Amniotic epithelial cell (primary cell): Measurements from ENCODE around the gene METRN.
"Not testable (repeated sequence)": the region's sequence is repeated elsewhere in the genome, so short reads cannot be mapped to it uniquely, and the experiment has no call there.

ENCODE experiments used
- DNase-seq: peaks from one replicate; pipeline ENCODE4 v3.0.0-alpha.2; 2010; ENCODE audit warnings: low read depth

The METRN gene

DNA sequence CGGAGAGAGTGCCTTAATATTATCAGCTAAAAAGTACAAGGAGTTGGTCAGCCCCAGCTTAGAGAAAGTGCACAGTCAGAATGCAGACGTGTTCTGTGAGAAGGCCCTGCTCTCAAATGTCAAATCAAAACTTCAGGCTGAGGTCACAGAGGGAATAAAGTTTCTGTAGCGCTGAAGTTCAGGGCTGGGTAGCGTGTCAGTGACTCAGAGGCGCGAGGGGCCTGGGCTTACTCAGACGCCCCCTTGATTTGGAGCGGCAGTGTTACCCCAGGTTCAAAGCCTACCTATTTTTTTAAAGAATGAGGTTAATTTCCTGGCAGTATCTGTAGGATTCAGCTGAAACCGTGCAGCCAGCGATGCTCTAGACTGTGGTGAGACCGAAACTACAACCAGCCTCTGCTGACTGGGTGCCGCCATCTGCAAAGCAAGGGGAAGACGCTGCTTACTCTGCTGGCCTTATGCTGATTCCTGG is 21.1 kb downstream of the METRN start:
- DNase-seq: no peak

- no peak for DNase-seq
These were observed 22.1 kb downstream of the METRN start for GRCh38 chr16:736936-737481.

DNA sequence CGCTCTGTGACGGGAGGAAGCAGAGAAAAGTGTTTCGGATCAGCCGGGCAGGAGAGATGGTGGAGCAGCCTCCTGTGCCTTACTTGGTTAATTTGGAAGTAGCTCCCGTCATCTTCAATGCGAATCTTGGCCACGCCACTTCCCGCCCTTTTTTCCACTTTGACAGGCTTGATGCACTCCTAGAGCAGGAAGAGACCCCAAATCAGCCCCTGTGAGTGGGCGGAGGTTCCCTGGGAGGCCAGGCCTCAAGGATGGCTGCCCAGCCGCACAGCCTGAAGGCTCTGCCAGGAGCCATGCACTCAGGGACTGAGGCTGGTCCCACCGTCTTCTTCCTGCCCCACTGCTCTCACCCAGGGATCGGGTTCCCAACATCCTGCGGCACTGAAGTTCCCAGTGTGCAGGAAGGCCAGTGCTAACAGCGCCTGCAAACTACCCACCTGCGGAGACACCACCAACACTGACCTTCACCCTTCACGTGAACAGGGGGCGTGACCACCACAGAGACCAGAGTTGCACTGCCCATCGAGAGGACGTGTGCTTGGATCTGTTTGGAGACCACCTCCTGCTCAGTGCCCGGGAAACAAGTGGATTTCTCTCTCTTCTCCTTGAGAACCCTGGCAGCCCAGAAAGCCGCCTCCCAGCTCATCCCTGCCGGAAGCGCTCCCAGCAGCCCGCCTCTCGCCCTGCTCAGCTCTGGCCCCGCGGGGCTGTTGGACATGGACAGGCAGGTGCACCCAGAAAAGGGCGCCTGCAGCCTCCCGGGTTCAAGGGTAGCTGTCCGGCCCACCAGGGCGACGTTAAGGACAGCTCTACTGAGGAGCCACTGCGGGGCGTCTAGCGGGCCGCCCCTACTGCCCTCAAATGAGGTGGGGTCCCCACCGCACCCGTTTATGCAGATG is 24.9 kb downstream of the METRN start:
- DNase-seq: no peak

GRCh38 chr16:740459-740763 is 25.5 kb downstream of the METRN start:
- DNase-seq: no peak

- peak; percentile 86 for DNase-seq
These were observed 26.0 kb downstream of the METRN start, which contains the start of gene CIAO3 for GRCh38 chr16:740764-741505. Gene CIAO3, minus strand, starts transcription at chr16:740997. Its CDS starts 12 bp downstream, at chr16:740985.

- no peak for DNase-seq
These were observed 27.2 kb downstream of the METRN start for GRCh38 chr16:741986-742629.

- DNase-seq: not testable (repeated sequence)
These were observed 28.0 kb downstream of the METRN start for GRCh38 chr16:742894-743293.

- DNase-seq: no peak
These were observed 29.0 kb downstream of the METRN start for GRCh38 chr16:743794-744500.

- DNase-seq: no peak
These were observed 30.8 kb downstream of the METRN start for GRCh38 chr16:745739-746138.

GRCh38 chr16:746637-747036 is 31.7 kb downstream of the METRN start:
- DNase-seq: no peak

DNA sequence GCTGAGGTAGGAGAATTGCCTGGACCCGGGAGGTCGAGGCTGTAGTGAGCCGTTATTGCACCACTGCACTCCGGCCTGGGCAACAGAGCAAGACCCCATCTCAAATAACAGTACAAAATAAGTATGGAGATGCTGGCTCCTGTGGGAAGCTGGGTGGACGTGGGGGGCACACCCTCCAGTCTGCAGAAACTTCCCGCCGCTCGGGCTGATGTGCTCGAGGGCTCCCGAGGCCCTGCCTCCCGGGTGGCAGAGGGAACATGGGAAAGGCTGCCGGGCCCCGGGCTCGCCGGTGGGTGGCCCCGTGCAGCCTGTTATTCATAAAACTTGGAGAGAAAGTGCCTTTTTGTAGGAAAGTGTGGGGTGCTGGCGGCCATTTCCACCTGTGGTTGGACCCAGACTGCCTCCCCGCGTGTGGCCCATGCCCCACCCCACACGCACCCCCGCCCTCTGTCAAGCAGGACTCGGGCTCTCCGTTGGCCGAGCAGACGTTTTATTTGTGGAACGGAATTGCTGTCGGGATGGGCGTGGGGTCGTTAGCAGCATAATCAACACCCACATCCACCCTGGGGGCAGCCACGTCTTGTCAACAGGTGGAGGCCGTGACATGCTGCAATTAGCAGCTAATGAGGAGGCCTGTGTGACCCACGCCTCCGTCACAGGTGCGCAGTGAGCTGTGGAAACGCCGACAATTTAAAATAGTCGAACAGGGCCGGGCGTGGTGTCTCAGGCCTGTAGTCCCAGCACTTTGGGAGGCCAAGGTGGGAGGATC is 33.2 kb downstream of the METRN start:
- no peak for DNase-seq

GRCh38 chr16:749010-749409 is 34.1 kb downstream of the METRN start:
- DNase-seq: peak; percentile 98

DNA sequence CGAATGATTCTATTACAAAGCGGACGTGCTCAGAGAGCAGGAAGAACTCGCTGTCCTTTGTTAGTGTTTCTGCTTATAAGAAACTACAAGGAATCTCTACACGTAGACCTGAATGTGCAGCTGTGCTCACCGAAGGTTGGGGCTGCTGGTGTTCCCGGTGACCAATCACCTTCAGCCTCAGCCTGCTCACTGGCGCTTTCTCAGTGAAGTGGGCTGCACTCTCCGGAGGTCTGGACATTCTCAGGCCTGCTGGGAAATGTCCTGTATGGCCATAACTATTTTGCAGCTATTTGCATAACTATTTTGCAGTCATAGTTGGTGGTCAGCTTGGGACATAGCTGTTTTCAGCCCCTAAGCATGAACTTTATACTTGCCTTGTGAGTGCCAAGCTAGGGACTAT is 35.6 kb downstream of the METRN start:
- peak; percentile 68 for DNase-seq

DNA sequence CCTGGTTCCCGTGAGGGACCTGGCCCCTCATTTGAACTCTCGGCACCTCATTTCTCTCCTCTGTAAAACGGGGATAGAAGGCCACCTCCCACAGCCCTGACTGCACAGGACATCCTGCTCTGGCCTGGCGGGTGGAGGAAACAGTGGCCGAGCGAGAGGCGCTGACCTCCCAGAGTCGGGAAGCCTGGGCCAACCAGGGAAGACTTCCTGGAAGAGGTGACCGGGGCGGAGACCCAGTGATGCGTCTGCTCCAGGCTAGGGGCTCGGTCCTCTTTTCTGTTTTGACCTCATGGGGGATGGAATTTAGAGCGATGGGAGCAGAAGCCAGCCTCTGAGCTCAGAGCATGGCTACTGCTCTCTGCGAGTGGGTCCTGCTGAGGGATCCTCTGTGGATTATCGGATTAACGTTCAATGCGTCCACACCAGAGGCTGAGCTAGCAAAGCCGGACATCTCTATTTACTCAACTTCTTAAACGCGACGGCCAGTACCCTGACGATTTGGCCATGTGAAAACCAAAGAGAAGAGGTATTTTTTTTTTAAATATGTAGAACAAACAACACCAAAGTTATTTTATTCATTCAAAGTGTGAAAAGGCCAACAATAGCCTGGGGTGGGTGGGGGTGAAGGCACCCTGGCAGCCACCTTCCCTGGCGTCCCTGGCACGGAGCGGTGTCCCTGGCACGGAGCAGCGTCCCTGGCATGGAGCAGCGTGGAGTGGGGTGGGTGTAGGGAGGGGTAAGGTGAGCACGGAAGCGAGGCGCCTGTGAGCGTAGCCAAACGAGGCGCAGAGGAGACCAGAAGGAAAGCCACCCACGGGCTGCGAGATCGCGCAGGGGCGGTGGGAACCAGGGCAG is 36.5 kb downstream of the METRN start:
- no peak for DNase-seq

- no peak for DNase-seq
These were observed 37.0 kb downstream of the METRN start for GRCh38 chr16:752007-752312.

- DNase-seq: not testable (repeated sequence)
These were observed 39.2 kb downstream of the METRN start for GRCh38 chr16:754121-754607.

DNA sequence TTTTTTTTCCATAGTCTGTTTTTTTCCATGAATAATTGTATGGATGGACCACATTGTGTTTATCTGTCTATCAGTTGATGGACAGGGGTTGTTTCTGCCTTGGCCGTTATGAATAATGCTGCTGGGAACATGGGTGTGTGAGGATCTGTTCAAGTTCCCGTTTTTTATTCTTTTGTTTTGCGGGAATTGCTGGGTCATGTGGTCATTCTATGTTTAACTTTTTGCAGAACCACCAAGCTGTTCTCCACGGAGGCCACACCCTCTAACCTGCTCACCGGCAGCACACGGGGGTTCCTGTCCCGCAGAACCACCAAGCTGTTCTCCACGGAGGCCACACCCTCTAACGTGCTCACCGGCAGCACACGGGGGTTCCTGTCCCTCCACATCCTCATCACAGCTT is 39.7 kb downstream of the METRN start:
- DNase-seq: no peak

- DNase-seq: no peak
These were observed 41.5 kb downstream of the METRN start for GRCh38 chr16:756428-756827.

GRCh38 chr16:759110-759910 is 44.4 kb downstream of the METRN start:
- no peak for DNase-seq
